HepG2 (cell line): Measurements from ENCODE around the gene CNPPD1. TPM values are rescaled to one million over a fixed set of nuclear protein-coding genes. Genes with fewer than 3 reads are reported as not detected.

Experiments
- ESRRA ChIP-seq: sonication (generic); formaldehyde crosslinking; IDR thresholded peaks from 2 replicates; pipeline ENCODE4 v1.5.1; 2020; ENCODE audit warnings: mild to moderate bottlenecking, low read depth, missing genetic modification reagents
- FOXP1 ChIP-seq, 2 experiments: fragments of 450-650 bp in 1 of 2; IDR thresholded peaks; 2 replicates each; pipeline ENCODE4 v1.6.1; 2017 to 2018; ENCODE audit warnings: antibody characterized with exemption in 1 of 2
- GZF1 ChIP-seq: sonication (generic); formaldehyde crosslinking; IDR thresholded peaks from 2 replicates; pipeline ENCODE4 v1.5.1; 2020; ENCODE audit warnings: mild to moderate bottlenecking, missing genetic modification reagents
- HMGXB4 ChIP-seq, 2 experiments: sonication (generic) in 1 of 2; formaldehyde crosslinking in 1 of 2; IDR thresholded peaks; 2 replicates each; pipeline versions ENCODE4 v1.4.0 to v1.6.1; 2018 to 2020; ENCODE audit warnings: missing genetic modification reagents in 2 of 2, borderline replicate concordance in 1 of 2, low read depth in 1 of 2, mild to moderate bottlenecking in 1 of 2, missing biosample characterization in 1 of 2
- KDM2A ChIP-seq: sonication (generic); formaldehyde crosslinking; IDR thresholded peaks from 2 replicates; pipeline ENCODE4 v1.4.0; 2020; ENCODE audit warnings: low read depth, missing genetic modification reagents, borderline replicate concordance
- MTA3 ChIP-seq: sonication (generic); formaldehyde crosslinking; IDR thresholded peaks from 2 replicates; pipeline ENCODE4 v1.4.0; 2020; ENCODE audit warnings: missing genetic modification reagents
- NFYC ChIP-seq: IDR thresholded peaks from 2 replicates; pipeline ENCODE4 v1.6.1; 2016; ENCODE audit warnings: missing genetic modification reagents, missing compliant biosample characterization
- NR2F1 ChIP-seq, 2 experiments: fragments of 450-650 bp in 1 of 2; formaldehyde crosslinking in 1 of 2; IDR thresholded peaks; 2 replicates each; pipeline versions ENCODE4 v1.5.0 to v1.6.1; 2016 to 2020; ENCODE audit warnings: mild to moderate bottlenecking in 1 of 2, missing compliant biosample characterization in 1 of 2, missing genetic modification reagents in 1 of 2, moderate library complexity in 1 of 2
- SALL2 ChIP-seq: sonication (generic); formaldehyde crosslinking; IDR thresholded peaks from 2 replicates; pipeline ENCODE4 v1.8.1; 2023; ENCODE audit warnings: mild to moderate bottlenecking, missing genetic modification reagents, inconsistent platforms
- SIX1 ChIP-seq: sonication (generic); formaldehyde crosslinking; IDR thresholded peaks from 2 replicates; pipeline ENCODE4 v1.4.0; 2020; ENCODE audit warnings: missing genetic modification reagents, borderline replicate concordance
- SP140L ChIP-seq: sonication (generic); formaldehyde crosslinking; IDR thresholded peaks from 2 replicates; pipeline ENCODE4 v1.4.0; 2020; ENCODE audit warnings: missing genetic modification reagents, borderline replicate concordance
- TCF7 ChIP-seq: sonication (generic); IDR thresholded peaks from 2 replicates; pipeline ENCODE4 v1.6.1; 2016; ENCODE audit warnings: antibody characterized with exemption, low read depth
- TCF7L2 ChIP-seq: IDR thresholded peaks from 2 replicates; pipeline ENCODE4 v1.6.1; 2011; ENCODE audit warnings: mild to moderate bottlenecking, low read depth, low read length, moderate library complexity
- TOE1 ChIP-seq: sonication (generic); formaldehyde crosslinking; IDR thresholded peaks from 2 replicates; pipeline ENCODE4 v1.4.0; 2020; ENCODE audit warnings: mild to moderate bottlenecking, missing genetic modification reagents
- YEATS4 ChIP-seq: sonication (generic); formaldehyde crosslinking; IDR thresholded peaks from 2 replicates; pipeline ENCODE4 v1.4.0; 2020; ENCODE audit warnings: missing genetic modification reagents, borderline replicate concordance
- ZBTB34 ChIP-seq: sonication (generic); formaldehyde crosslinking; IDR thresholded peaks from 2 replicates; pipeline ENCODE4 v1.8.0; 2022; ENCODE audit warnings: mild to moderate bottlenecking, missing genetic modification reagents
- ZFP82 ChIP-seq: sonication (generic); formaldehyde crosslinking; IDR thresholded peaks from 2 replicates; pipeline ENCODE4 v1.5.1; 2020; ENCODE audit warnings: mild to moderate bottlenecking, missing genetic modification reagents, borderline replicate concordance
- ZNF430 ChIP-seq: sonication (generic); formaldehyde crosslinking; IDR thresholded peaks from 2 replicates; pipeline ENCODE4 v1.9.0; 2021; ENCODE audit warnings: mild to moderate bottlenecking, missing genetic modification reagents
- ZNF841 ChIP-seq: sonication (generic); formaldehyde crosslinking; IDR thresholded peaks from 2 replicates; pipeline ENCODE4 v1.8.1; 2023; ENCODE audit warnings: missing genetic modification reagents, borderline replicate concordance
- ZSCAN22 ChIP-seq: sonication (generic); formaldehyde crosslinking; IDR thresholded peaks from 2 replicates; pipeline ENCODE4 v1.4.0; 2020; ENCODE audit warnings: mild to moderate bottlenecking, missing genetic modification reagents
- polyA plus RNA-seq, 8 experiments: library from polyadenylated mRNA; depleted of rRNA in 3 of 8; stranded (reverse) in 7 of 8; unstranded in 1 of 8; fragments of >200 nt; fragmentation: Illumina TruSeq in 4 of 8; extraction: Trizol in 4 of 8; gene quantifications; 2 replicates each; pipeline versions ENCODE4 v1.2.1 to v1.2.3, GENCODE V29; 2011 to 2016; ENCODE audit warnings: low read depth in 4 of 8, missing spikeins in 1 of 8, mixed read lengths in 1 of 8; ENCODE audit not compliant: insufficient read depth in 1 of 8
- total RNA-seq, 5 experiments: library from RNA; depleted of rRNA; stranded (reverse); fragments of >200 nt; fragmentation: Illumina TruSeq; extraction: Trizol; gene quantifications; 2 replicates each; pipeline ENCODE4 v1.2.3, GENCODE V29; 2016; ENCODE audit warnings: low read depth in 1 of 5
- TF ChIP-seq, protein P1 (sequence below): sonication (generic); formaldehyde crosslinking; IDR thresholded peaks from 2 replicates; pipeline ENCODE4 v1.4.0; 2020; ENCODE audit warnings: low read depth, mild to moderate bottlenecking, missing genetic modification reagents
- TF ChIP-seq, protein P2 (sequence below): IDR thresholded peaks from 2 replicates; pipeline ENCODE4 v1.6.1; 2018; ENCODE audit warnings: missing genetic modification reagents

Gene CNPPD1
- total and polyA plus RNA-seq, 2 of the 13 experiments (the other 11 are each of a cell fraction or from before 2014, with no cell fraction given), result 35.5 to 49.4 TPM

GRCh38 chr2:219206328-219207133, 29.8 kb upstream of the CNPPD1 start, which contains the start of gene ZFAND2B (continued):
- TF ChIP-seq, protein P1, sequence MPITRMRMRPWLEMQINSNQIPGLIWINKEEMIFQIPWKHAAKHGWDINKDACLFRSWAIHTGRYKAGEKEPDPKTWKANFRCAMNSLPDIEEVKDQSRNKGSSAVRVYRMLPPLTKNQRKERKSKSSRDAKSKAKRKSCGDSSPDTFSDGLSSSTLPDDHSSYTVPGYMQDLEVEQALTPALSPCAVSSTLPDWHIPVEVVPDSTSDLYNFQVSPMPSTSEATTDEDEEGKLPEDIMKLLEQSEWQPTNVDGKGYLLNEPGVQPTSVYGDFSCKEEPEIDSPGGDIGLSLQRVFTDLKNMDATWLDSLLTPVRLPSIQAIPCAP (CRISPR knock-in tag), result no peak
- TF ChIP-seq NR2F1 (CRISPR knock-in tag; IDR thresholded peaks at IDR 0.05) (no peak), KDM2A (peak; percentile 99), HMGXB4 (CRISPR knock-in tag; IDR thresholded peaks at IDR 0.05; ENCODE audit: borderline replicate concordance in 1 of 2, low read depth in 1 of 2) (peak; percentile 4 to 77; a peak in 1 of 4 replicates), ZSCAN22 (CRISPR knock-in tag) (no peak), TCF7 (no peak), TOE1 (no peak), GZF1 (CRISPR knock-in tag) (peak; percentile 59; the same call in 1 of the 2 replicates), SP140L (peak; percentile 66; the same call in 1 of the 2 replicates), MTA3 (no peak), TCF7L2 (no peak), ZNF841 (CRISPR knock-in tag) (no peak), ESRRA (CRISPR knock-in tag) (peak; percentile 36), ZNF430 (CRISPR knock-in tag) (0 out of 2 replicates have a peak, but pooled peaks have one; percentile 29), ZBTB34 (CRISPR knock-in tag) (peak; percentile 81; the same call in 1 of the 2 replicates), ZFP82 (no peak), YEATS4 (CRISPR knock-in tag) (peak; percentile 82), NFYC (no peak; the same call in 1 of the 2 replicates), SALL2 (CRISPR knock-in tag) (peak; percentile 80), SIX1 (CRISPR knock-in tag) (no peak), FOXP1 (IDR thresholded peaks at IDR 0.05) (no peak), FOXP1 (CRISPR knock-in tag; IDR thresholded peaks at IDR 0.05) (no peak)
- TF ChIP-seq, protein P2, sequence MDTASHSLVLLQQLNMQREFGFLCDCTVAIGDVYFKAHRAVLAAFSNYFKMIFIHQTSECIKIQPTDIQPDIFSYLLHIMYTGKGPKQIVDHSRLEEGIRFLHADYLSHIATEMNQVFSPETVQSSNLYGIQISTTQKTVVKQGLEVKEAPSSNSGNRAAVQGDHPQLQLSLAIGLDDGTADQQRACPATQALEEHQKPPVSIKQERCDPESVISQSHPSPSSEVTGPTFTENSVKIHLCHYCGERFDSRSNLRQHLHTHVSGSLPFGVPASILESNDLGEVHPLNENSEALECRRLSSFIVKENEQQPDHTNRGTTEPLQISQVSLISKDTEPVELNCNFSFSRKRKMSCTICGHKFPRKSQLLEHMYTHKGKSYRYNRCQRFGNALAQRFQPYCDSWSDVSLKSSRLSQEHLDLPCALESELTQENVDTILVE, result peak; percentile 83; the same call in 1 of the 2 replicates
